ENCODE data around the gene MAP2K4.
"Not testable (repeated sequence)": the region's sequence is repeated elsewhere in the genome, so short reads cannot be mapped to it uniquely, and the experiment has no call there.

Gene MAP2K4

DNA sequence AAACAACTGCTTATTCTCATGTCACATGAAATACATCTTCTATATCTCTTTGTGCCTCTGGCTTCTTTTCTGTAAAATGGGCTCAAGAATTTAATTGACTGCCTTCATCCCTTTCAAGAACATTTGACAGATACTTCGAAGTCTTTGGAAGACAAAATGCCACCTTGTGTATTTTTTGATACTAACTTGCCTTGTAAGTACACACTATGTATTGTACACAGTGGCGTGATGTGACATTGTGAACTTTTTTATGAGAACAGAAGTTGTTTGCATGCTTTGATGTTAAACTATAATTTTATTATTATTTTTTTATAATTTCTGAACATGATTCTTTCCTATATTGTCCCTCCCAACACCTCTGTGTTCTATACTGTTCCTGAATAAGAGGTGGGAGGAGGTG is 73.7 kb downstream of the MAP2K4 start:
- no peak for DNase-seq

DNA sequence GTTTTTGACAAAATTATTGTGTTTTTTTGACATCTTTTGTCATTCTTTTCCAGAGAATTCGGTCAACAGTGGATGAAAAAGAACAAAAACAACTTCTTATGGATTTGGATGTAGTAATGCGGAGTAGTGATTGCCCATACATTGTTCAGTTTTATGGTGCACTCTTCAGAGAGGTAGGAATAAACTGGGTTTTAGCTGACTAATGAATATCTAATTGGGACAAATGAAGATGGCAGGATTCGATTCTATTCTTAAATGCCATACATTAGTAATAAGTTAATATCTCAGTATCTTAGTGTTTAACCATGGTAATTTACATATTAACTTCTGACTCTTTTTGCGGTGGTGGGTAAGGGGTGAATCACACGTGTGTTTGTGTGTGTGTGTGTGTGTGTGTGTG is 74.8 kb downstream of the MAP2K4 start:
- DNase-seq, result no peak

DNA sequence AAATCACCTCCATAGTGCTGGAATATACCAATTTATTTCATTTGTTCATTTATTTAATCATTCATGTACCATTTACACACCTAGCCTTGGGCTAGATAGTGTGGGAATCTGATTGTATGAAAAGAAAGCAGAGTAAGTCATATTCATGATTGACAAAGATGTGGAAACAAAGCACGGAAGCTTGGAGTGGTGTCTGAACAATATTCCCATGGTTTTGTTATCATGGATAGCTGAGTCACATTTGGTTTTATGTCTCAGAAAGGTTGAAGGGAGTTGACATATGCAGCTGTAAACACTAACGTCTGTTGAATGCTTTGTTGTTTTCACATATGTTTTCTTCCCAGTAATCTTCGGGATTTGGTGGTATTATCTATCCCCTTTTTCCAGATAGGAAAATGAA is 76.6 kb downstream of the MAP2K4 start:
- no peak for DNase-seq

DNA sequence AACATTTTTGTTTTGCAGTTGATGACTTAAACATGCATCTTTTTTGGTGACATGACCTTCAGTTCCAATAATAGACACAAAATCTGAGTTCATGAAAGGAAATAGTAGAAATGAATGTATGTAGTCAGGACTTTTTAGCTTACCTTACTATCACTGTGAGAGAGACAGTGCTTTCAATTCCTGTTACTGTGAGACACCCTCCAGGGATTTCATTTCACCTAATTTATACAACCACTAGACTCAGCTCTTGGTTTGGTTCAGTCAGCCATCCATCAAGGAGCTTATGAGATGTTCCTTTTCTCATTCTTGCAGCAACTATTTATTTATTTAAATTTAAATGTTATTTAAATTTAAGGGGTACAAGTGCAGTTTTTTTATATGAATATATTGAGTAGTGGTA is 77.9 kb downstream of the MAP2K4 start:
- DNase-seq, result no peak

DNA sequence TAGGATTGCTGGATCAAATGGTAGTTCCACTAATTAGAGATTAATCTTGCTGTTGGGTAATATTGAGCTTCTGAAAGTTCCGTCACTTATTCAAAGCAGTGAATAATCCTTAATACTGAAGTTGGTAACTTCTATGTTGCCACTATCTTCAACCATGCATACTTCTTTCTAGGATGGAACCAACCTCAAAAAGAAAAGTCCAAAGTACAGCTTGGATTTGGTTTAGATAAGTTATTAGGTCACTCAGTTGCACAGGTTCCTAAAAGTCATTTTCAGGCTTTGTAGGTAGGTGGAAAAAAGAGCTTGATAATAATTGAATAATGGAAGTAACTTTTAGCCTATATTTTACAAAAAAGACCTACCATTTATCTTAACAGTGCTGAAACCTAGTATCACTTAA is 78.7 kb downstream of the MAP2K4 start:
- DNase-seq, result no peak

DNA sequence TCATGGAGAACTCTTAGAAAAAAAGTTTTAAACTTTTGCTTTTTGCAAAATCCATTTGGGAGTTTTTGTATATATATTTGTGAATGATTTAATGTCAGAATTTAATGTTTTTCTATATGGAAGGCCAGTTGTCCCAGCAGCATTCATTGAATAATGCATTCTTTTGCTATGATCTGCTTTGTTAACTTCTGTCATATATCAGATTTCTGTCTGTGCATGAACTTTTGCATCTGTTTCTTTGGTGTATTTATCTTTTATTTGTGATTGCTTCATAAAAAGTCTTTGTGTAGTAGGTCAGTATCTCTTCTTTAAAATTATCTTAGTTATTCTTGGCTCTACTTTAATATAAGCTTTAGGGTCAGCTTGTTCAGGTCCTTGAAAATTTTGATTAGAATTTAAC is 84.2 kb downstream of the MAP2K4 start:
- DNase-seq, result no peak

DNA sequence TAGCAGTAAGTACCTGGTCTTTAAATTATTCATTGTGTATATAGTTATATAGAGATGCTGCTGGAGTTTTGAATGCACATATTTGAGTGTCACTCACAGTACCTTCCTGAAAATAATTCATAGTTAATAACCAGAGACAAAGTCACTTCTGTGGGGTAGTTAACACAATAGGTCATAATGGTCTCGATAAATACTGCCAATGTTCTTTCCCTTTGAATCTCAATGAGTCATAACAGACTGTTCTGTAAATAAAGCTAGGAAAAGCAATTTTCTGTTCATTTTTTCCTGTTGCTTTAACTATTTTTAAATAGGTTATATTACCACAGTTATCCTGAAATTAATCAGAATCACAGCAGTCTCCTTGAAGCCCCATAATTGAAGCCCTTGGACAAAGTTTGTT is 87.2 kb downstream of the MAP2K4 start:
- DNase-seq, result no peak

DNA sequence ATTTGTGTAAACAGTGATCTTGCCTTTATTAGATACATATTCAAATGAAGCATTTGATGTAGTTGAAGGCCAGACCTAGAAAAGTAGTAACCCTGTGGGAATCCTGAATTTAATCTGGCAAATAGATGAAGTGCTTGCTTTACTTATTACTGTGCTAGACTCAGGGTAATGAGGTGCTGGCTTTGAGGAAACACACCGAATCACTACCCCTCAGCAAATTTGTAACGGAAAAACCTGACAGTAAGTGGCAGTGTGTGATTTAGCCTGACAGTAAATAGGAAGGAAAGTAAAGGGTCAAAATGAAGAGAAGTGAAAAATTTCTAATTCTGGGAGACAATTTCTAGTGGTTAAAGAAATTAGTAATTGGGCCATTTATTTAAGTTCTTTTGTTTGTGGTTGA is 90.2 kb downstream of the MAP2K4 start:
- DNase-seq, result no peak

DNA sequence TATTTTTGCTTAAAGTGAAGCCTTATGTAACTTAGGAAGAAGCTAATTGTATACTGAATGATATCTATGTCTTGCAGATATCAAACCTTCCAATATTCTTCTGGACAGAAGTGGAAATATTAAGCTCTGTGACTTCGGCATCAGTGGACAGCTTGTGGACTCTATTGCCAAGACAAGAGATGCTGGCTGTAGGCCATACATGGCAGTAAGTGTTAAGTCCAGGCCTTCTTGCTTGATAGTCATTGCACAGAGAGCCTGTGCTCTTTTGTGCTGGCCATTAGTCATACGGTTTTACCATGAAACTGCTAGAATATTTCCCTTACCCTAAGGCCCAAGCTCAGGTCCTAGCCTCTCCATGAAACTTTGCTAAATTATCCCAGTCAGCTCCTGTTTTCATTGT is 92.5 kb downstream of the MAP2K4 start:
- no peak for DNase-seq

DNA sequence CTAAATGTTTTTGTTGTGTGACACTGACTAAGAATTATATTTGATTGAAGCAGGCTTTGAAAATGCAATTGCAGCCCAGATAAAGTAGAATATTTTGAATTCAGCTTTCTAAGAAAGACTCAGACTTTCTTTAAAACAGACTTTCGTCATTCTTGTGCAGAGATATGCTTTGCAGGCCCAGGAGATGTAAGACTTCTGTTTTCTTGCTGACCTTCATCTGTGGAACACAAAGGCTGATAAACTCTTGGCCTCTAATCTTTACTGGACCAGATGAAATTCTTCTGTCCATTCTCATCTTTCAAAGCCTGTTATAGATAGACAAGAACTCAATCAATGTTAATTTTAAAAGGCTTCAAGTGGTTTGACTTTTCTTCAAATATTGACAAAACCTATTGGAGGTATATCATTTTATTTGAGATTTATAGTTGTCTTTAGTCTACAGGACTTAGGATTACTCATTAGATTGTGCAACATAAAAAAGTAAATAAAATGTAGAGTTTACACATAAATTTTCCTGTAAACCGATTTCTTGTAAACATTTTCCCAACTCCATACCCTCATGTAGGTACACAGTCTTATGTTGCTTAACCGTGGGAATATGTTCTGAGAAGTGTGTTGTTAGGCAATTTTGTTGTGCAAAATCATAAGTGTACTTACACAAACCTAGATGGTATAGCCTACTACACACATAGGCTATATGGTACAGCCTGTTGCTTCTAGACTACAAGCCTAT is 94.2 kb downstream of the MAP2K4 start:
- DNase-seq, result no peak

DNA sequence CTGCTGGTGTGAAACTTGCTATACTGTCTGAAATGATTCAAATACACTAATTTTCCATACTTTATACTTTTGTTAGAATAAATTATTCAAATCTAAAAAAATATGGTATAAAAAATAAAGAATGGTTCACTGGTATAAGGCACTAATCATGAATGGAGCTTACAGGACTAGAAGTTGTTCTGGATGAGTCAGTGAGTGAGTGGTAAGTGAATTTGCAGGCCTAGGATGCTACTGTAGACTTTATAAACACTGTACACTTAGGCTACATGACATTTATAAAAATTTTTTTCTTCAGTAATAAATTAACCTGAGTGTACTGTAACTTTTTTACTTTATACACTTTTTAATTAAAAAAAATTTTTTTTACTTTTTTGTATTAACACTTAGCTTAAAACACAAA is 95.5 kb downstream of the MAP2K4 start:
- DNase-seq, result no peak

DNA sequence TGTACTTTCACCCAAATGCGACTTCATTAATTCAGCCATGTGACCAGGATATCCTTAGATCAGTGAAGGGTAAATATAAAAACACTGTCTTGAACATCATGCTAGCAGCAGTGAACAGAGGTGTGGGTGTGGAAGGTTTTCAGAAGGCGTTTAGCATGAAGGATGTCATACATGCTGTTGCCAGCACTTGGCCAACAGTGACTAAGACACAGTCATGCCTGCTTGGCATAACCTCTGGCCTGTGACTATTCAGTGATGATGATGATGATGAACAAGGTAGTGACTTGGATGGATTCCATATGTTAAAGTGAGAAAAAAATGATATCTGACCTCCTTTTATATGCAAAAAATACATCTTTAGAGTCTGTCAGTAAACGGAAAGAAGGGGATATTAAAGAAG is 97.9 kb downstream of the MAP2K4 start:
- no peak for DNase-seq

DNA sequence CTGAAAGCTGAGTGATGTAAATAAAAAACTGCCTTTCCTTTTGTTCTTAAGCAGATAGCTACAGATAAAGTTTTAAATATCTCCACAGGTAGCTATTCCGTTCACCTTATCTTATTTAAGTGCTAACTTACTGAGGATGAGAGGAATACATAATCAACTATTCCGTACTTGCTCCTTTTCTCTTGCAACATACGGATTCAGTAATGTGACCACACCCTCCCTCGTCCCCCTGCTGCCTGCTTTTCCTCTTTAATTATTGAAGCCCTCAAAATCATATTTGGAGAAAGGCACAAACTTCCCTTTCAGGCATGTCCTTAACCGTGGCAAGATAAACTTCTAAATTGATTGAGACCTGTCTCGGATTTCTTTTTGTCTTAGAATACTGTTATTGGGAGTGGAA is 101.4 kb downstream of the MAP2K4 start:
- no peak for DNase-seq

DNA sequence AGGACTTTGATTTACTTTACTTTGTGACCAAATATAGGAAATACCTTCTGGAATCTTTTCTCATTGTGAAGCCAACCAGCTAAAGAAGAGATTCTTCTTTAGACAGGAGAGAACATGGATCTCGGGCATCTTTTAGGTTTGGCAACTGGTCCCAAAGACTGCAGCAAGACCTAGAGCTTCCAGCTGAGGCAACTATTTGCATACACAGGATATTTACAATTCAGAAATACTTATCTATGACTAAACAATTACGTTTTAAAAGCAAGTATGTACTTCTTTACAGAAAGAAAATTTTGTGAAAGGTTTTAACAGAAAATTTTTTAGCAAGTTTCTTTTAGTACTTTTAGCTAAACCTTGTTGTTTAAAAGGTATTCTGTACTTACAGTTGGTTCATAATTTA is 106.5 kb downstream of the MAP2K4 start:
- DNase-seq, result no peak

DNA sequence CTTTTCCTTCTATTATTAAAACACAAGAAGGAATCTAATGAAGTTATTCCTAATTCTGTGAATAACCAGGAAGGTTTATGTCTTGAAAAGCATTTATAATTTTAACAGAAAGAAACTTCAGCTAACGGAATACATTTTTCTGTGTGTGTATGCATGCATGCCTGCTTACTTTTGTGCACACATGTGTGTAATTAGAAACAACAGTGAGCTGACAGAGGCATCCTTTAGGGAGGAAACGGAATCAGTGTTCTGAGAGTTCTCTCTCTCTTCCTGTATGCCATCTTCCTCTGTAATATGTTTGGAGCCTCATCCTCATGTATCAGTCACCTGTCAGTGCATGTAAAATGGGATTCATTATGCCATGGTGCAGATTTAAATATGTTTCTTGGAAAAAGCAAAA is 107.0 kb downstream of the MAP2K4 start:
- no peak for DNase-seq

DNA sequence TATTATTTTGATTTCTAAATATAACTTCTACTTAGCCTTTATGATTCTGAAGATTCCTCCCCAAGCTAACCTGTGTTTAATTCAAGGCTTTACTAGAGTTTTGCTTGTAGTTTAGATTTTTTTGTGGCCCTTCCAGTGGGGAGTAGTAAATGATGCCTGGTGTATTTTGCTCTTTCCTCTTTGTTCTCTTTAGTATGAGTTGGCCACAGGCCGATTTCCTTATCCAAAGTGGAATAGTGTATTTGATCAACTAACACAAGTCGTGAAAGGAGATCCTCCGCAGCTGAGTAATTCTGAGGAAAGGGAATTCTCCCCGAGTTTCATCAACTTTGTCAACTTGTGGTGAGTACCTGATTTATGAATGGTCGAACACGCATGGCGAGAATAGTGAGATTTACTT is 108.3 kb downstream of the MAP2K4 start:
- no peak for DNase-seq

DNA sequence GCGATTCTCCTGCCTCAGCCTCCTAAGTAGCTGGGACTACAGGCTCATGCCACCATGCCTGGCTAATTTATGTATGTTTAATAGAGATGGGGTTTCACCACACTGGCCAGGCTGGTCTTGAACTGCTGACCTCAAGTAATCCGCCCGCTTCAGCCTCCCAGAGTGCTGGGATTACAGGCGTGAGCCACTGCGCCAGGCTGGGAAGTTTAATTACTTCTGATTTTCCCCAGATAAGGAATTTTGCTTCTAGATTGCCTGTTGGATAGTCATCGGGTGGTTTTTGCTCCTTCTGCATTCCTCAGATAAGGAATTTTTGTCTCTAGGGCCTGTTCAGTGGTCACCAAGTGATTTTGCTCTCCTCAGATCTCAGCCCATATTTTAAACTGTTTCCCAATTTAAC is 112.5 kb downstream of the MAP2K4 start:
- DNase-seq, result no peak

DNA sequence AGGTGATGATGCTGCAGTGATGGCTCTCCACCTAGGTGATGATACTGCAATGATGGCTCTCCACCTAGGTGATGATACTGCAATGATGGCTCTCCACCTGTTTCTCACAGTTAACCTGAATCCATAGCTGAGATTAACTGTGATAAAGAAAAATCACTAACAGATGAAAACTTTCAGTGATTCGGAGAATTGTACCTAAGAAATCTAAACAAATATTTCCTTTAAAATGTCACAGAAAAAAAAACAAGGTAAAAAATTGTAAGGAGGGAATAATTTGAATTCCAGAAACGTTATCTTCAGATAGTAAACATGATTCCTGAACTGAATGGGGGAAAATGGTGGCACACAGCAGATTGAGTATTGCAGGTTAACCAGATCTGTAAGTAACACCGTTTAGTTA is 113.4 kb downstream of the MAP2K4 start:
- no peak for DNase-seq

DNA sequence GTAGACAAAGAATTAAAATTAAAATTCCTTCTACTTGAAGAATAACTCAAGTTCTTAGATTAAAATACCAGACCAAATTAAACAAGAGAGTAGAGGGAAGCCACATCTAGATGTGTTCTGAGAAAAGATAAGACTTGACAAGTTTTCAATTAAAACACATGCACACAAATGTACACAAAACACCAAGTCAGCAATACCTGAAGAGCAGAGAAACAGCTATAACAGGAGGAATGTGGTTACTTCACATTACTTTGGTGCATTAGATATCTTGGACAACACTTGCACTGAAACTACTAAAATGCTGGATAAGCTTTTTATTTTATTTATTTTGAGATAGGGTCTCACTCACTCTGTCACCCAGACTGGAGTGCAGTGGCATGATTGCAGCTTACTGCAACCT is 113.9 kb downstream of the MAP2K4 start:
- no peak for DNase-seq

DNA sequence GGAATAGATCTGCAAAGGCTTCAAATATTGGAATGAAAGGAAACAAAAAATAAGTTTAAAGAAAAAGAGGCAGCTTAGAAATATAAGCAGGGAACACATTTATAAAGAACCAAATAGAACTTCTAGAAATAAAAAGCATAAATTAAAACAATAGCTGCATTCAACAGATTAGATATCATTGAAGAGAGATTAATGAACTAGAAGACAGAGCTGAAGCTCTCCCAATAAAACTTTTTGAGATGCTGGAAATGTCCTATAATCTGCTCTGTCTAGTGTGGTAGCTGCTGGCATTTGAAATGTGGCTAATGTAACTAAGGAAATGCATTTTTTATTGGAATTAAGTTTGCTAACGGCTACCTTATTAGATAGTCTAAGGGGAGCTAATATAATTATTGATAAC is 115.6 kb downstream of the MAP2K4 start:
- no peak for DNase-seq

DNA sequence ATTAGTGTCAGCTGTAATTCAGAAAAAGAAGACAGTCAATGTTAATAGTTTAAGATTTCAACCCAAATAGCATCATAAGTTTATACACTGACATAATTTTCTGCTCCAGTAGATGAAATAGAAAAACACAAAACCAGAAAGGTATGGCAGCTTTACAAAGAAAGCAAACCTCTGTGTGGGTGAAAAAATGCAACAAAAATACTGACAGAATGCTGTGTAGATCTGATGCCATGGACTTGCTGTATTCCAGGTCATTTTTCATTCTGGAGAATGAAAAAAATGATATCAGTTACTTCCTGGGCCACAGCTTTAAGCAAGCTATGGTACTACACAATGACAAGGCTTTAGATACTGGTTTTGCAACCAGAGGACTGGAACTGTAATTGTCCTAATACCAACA is 116.0 kb downstream of the MAP2K4 start:
- no peak for DNase-seq

DNA sequence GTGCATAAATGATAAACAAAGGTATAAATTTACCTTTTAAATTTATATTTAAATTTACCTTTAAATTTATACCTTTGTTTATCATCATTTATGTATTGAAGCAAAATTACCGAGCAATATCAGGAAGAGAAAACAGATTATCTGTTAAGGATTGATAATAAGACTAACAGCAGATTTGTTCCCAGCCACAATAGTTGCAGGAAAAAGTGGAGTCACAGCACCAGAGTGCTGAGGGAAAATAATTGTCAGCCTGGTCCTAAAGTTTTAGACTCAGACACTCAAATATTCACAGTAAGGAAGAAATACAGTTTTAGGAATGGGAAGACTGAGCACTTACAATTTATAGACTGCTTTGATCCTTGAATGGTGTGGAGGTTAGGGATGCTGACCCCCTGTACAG is 117.2 kb downstream of the MAP2K4 start:
- no peak for DNase-seq

DNA sequence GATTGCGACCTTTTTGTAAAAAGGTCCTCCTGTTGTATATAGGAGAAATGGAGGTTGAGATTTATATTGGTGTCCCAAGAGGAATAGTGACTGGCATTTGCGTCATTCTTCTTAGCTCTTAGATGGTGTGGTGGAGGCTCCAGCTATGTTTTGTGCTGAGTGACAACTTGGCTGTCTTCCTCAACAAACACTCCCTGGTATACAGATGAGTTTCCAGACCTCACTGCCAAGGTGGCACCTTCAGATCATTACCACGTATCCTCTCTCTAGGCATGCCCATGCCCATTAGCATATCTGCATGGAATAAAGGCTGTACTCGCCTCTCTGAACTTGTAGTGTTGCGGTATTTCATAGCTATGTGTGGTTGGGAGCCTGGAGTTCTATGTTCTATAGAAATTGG is 120.0 kb downstream of the MAP2K4 start:
- DNase-seq, result no peak

DNA sequence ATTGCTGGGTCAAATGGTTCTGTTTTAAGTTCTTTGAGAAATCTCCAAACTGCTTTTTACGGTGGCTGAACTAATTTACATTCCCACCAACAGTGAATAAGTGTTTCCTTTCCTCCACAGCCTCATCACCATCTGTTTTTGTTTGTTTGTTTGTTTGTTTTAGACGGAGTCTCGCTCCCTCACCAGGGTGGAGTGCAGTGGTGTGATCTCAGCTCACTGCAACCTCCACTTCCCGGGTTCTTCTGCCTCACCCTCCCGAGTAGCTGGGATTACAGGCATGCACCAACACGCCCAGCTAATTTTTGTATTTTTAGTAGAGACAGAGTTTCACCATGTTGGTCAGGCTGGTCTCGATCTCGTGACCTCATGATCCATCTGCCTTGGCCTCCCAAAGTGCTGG is 141.5 kb downstream of the MAP2K4 start:
- not testable (repeated sequence) for DNase-seq

DNA sequence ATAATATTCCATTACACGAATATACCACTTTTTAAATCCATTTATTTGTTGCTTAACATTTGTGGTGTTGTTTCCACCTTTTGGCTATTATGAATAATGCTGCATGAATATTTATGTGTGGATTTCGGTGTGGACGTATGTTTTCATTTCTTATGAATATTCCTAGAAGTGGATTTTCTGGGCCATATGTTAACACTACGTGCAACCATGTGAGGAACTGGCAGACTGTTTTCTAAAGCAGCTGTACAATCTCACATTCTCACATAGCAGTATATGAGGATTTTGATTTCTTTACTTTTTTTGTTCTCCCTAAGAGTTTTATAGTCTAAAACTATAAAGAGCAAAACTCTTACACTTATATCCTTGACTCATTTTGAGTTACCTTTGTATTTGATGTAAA is 143.4 kb downstream of the MAP2K4 start:
- DNase-seq, result no peak

All from DMS 273 treated with DMSO at 0.1 percent for 48 hours (cell line).